HG03342 (cell line): ENCODE data around the gene ARHGAP1.
"Not testable (repeated sequence)": the region's sequence is repeated elsewhere in the genome, so short reads cannot be mapped to it uniquely, and the experiment has no call there.

Source experiments
- ATAC-seq: cut with Tn5 transposase; IDR thresholded peaks from one replicate; pipeline ENCODE4 v1.9.1; 2021; ENCODE audit warnings: mild to moderate bottlenecking, moderate library complexity; ENCODE audit not compliant: unreplicated experiment

ARHGAP1 gene

GRCh38 chr11:46675288-46675851, 25.0 kb downstream of the ARHGAP1 start:
- ATAC-seq = no peak

GRCh38 chr11:46674463-46675287, 25.7 kb downstream of the ARHGAP1 start:
- no peak for ATAC-seq

GRCh38 chr11:46673713-46674462, 26.5 kb downstream of the ARHGAP1 start:
- no peak for ATAC-seq

GRCh38 chr11:46672381-46672839, 28.0 kb downstream of the ARHGAP1 start:
- ATAC-seq = no peak

- ATAC-seq = no peak
These were observed 28.5 kb downstream of the ARHGAP1 start for GRCh38 chr11:46671958-46672315.

GRCh38 chr11:46670521-46670920, 29.9 kb downstream of the ARHGAP1 start:
- not testable (repeated sequence) for ATAC-seq

- no peak for ATAC-seq
These were observed 30.7 kb downstream of the ARHGAP1 start for GRCh38 chr11:46669711-46670139.

GRCh38 chr11:46668480-46669085, 31.8 kb downstream of the ARHGAP1 start:
- no peak for ATAC-seq

- no peak for ATAC-seq
These were observed 33.4 kb downstream of the ARHGAP1 start for GRCh38 chr11:46667043-46667481.

GRCh38 chr11:46666516-46666915, 33.9 kb downstream of the ARHGAP1 start:
- ATAC-seq = no peak

GRCh38 chr11:46665356-46665755, 35.1 kb downstream of the ARHGAP1 start:
- no peak for ATAC-seq

- no peak for ATAC-seq
These were observed 35.8 kb downstream of the ARHGAP1 start for GRCh38 chr11:46664612-46665011.

GRCh38 chr11:46663277-46663940, 37.0 kb downstream of the ARHGAP1 start:
- ATAC-seq = no peak

GRCh38 chr11:46662366-46662765, 38.1 kb downstream of the ARHGAP1 start:
- no peak for ATAC-seq

GRCh38 chr11:46661836-46662235, 38.6 kb downstream of the ARHGAP1 start:
- no peak for ATAC-seq

- no peak for ATAC-seq
These were observed 40.5 kb downstream of the ARHGAP1 start for GRCh38 chr11:46659908-46660307.

GRCh38 chr11:46658259-46658658, 42.2 kb downstream of the ARHGAP1 start:
- no peak for ATAC-seq

- no peak for ATAC-seq
These were observed 43.2 kb downstream of the ARHGAP1 start for GRCh38 chr11:46657186-46657585.

- no peak for ATAC-seq
These were observed 44.8 kb downstream of the ARHGAP1 start for GRCh38 chr11:46655631-46656030.

GRCh38 chr11:46649180-46649738, 51.2 kb downstream of the ARHGAP1 start:
- no peak for ATAC-seq
